NCI-H2081 treated with DMSO at 0.1 percent for 48 hours (cell line): Measurements from ENCODE around the gene KRT7.
"Not testable (repeated sequence)": the region's sequence is repeated elsewhere in the genome, so short reads cannot be mapped to it uniquely, and the experiment has no call there.

ENCODE experiments used
- DNase-seq: peaks from one replicate; lab custom pipeline; 2025; lab: John Stamatoyannopoulos, UW

KRT7 gene

DNA sequence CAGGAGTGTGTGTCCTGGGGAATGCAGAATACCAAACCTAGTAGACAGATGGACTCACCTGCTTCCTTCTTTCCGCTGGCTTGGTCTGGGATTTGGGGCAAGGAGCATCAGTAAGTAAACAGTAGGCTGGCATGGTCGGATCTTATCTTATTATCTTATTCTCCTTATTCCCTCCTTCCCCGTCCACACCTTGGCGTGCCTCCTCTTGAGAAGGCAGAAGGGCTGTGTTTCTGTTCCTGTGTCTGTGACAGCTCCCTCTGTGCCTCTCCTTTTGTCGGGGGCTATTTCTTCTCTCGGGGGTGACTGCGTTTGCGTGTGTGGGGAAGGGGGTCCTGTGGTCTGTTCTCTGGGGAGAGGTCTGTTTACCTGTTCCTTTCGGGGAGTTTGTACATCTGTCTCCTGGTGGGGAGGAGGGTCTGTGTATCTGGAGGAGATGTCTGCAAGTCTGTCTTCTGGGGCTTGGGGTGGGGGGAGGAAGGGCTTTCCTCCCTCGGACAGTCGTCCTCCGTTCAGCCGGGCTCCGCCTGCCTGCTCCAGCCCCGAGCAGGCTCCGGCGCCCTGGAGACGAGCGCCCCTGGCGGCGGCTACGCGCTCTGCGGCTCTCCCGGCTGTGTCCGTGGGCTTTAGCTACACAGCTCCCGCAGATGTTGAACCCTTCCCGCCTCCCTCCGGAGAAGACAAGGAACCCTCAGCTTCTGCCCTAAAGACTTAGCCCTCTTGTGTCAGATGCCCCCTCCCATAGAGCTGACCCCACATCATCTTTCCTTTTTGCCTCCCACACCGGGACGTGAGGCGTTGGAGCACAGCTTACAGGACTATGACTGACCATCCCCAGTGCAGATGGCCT is 45.8 kb downstream of the KRT7 start:
- DNase-seq: peak; percentile 13

DNA sequence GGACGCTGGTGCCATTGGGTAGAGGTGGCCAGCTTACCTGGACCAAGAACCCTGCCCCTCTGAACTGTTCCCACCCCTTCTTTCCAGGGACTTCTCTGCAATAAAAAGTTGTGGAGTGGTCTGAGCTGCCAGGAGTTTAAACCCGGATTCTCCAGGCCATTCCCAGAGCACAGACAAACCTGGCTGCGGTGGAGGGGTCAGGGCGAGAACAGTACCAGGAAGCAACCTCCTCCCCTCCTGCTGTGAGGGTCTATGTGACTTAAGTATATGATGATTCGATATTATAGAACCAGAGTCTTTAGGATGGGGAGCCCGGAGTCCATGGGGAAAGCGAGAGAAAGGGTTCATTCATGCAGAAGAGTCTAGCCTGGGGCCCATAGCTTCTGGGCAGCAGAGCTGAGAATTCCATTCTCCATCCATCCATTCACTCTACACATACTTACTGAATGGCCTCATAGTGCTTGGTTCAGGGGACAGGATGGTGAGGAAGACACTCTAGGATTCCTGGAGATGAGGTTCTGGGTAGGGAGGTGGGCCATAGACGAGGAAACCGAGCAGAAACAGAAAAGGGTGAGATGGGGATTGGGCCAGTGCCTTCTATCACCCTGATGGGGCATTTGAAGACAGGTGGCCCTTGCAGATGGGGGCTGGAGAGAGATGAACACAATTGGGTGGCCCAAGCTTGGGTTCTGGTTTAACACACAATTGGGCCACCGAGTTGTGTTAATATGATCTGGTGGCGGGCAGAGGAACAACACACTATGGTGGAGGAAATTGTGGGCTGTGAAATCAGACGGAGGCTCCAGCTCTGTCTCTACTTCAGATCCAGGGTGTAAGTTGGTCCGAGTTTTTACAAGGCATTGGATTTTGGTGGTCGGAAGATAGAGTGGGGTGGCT is 46.6 kb downstream of the KRT7 start:
- DNase-seq: no peak

DNA sequence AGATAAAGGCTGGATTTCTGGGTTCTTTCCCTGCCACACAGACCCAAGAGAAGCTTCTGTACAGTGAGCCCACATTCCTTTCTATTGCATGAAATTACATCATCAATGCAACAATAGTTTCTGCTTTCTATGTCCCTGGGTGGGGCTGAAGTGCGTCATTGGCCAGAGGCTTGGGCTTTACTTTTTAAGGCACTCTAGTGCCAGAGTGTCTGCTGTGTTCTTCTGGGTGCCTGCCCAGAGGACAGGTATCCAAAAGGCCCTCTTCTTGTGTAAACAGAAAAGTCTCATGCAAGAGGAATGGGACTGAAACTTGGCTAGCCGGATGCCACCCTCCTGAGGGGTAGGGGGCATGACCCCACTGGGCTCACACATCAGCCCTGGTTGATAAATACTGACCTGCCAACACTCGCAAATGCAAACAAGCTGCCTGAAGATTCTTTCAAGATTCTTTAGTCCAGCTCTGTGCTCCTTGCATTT is 47.3 kb downstream of the KRT7 start:
- DNase-seq: no peak

DNA sequence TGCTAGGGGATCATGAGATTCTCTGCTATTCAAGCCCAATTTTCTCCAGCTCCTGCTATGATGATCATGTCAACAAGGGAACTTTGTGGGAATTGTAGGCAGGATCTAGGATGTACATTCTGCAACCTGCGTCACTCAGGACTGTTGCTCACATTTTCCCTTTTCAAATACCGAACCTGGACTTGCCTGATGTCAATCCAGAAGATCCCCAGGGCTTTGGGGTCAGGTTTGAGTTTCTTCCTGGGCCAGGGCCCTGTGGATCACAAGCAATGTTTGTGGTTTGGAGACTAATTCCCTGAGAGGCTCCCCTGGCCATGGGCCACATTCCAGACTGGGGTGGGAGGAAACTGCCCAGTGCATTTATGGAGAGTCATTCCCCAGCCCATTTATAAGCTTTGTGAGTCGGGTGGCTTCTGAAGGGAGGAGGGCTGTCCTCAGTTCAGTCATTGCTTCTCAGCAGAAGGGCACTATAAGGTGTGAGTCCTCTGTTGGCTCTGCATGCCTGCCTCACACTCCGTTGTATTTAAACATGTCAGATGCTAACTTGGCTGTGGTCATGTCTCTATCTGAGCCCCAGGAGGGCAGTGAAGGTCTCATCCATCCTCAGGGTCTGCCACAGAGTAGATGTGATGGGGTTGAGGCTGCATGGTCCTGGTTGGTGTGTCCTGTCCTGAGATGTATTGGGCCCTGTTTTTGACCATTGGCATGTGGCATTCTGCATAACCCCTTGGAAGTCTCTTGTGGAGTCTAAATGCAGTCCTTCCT is 47.9 kb downstream of the KRT7 start:
- DNase-seq: no peak

DNA sequence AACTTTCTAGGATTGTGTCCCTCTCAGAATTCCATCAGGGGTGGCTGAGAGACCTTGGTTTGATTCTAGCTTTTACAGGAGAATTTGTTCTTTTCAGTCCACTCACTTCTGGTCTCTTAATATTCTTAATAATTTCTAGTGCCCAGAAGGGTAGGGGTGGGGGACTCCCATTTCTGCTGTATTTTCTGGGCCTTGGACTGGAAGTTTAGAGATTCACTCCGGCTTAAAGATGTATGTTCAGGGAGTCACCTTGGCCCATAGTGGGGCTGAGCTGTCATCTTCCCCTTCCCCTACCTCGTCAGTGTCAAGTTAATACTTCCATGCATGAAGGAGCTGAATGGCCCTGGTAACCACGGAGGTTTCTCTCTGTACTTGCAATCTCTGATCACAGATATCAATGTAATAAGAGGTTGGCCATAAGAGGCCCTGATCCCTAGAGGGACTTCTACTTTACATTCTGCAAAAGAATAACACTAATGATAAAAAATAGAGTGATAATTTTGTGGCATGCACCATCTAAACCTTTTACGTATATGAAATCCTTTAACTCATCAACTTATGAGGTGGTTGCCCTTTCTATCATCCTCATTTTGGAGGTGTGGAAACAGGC is 51.6 kb downstream of the KRT7 start:
- no peak for DNase-seq

DNA sequence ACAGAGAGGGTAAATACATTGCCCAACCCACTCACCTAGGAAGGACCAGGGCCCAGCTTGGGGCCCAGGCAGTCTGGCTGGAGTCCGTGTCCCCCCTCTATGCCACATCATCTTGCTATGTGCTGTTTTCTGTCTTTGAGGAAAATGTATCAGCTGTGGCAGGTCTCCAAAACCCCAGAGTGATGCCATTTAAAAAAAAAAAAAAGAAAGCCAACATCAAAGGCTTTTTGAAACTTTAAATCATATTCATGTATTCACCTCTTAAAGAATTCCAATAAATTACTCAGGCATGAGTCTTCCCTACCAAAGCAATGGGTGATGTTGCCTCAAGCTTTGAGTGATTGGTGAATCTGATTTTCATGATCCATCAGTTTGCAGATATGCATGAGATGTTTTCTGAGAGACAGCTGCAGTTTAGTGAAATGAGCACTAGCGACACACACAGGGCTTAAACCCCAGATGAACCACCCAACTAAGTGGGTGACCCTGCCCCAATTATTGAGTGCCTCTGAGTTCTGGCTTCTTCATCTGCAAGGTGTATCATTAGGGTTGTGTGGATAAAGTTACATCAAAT is 52.2 kb downstream of the KRT7 start:
- DNase-seq: no peak

DNA sequence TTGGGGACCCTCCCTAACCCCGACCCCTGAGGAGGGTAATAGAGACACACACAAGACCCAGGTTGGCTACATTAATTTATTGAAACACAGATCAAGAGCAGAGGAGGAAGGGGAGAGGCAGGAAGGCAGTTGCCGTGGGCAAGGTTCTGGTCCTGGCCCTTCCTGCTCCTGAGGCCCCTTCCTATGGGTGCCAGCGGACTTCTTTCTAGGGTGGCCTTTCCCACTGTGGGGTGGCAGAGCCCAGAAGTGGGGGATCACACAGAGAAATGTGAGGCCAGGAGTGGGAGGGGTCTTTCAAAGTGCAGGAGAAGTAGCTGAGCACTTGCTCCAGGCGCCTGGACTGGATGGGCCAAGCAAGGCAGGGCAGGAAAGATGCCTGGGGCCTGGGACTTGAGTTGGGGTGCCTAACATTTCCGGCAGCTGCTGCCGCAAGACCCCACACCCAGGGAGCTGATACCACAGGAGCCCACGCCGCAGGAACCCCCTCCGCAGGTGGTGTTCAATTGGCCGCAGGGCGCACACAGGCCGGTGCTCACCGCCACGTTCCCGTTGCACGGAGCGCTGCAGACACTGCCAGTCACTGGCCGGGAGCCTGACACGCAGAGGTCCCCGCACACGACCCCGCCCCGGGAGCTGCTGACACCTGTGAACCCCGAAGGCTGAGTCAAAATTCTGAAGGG is 52.9 kb downstream of the KRT7 start:
- DNase-seq: no peak

DNA sequence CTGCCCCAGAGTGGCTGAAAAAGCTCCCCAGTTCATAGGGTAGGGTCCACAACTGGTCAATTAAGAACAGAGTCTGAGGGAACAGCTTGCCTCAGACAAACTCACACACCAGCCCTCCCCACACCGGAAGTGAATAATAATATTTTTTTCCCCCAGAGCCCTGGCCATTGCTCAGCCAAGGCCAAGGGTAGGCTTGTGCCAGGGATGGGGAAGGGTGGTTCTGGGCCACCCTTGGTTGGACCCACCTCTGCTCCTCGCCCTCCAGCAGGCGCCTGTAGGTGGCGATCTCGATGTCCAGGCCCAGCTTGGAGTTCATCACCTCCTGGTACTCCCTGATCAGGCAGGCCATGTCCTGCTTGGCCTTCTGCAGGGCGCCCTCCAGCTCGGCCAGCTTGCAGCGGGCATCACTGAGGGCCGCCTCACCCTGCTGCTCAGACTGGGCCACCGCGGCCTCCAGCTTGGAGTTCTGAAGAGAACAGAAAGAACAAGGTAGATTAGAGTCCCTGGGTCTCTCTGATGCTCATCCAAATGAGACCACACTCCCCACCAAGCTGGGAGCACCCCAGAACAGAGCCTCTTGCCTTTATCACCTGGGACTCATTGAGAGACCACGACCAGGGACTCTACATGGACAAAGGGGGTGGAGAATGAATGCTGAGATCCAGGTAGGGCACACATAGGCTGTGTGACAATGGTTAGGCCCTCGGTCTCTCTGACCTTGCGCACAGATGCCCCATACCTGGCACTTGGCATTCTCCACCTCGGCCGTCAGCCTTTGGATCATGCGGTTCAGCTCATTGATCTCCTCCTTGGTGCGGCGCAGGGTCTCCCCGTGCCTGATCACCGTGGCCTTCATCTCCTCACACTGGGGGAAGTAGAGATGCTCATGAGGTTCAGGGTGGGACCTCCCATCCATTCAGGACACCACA is 54.1 kb downstream of the KRT7 start:
- not testable (repeated sequence) for DNase-seq

DNA sequence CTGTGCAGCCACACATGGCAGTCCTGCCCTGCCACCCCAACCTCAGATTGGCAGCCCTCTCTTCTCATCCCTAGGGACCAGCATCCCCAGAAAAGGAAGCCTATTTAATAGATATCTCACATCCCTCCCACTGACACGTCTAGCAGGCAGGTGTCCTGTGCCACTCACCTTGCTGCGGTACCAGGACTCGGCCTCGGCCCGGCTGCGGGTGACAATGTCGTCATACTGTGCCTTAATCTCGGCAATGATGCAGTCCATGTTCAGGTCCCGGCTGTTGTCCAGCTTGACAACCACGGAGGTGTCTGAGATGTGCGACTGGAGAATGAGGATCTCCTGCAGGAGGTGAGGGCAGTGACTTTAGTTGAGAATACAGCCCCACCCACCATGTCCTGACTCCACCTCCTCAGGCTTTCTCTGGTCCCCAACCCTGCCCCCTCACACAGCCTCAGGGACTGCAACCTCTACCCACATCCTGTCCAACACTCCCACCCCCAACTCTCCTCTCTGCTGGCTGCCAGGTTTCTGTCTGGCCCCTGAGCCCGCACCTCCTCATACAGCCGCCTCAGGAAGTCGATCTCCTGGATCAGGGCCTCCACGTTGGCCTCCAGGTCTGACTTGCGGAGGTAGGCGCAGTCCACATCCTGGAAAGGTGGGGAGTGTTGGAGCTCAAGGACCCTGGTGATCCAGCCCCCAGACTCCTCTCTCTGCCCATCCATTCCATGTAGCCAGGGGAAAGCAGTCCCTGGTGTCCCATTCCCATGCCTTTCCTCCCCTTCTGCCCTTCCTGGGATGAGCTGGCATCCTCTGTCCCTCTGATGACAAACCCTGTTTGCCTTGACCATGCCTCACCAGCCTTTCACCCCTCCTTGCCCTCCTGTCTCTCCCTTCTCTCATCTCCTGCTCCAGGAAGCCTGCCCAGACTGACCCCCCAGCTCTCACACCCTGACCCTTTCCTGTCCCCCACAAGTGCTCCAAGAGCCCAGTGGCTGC is 55.1 kb downstream of the KRT7 start:
- not testable (repeated sequence) for DNase-seq

DNA sequence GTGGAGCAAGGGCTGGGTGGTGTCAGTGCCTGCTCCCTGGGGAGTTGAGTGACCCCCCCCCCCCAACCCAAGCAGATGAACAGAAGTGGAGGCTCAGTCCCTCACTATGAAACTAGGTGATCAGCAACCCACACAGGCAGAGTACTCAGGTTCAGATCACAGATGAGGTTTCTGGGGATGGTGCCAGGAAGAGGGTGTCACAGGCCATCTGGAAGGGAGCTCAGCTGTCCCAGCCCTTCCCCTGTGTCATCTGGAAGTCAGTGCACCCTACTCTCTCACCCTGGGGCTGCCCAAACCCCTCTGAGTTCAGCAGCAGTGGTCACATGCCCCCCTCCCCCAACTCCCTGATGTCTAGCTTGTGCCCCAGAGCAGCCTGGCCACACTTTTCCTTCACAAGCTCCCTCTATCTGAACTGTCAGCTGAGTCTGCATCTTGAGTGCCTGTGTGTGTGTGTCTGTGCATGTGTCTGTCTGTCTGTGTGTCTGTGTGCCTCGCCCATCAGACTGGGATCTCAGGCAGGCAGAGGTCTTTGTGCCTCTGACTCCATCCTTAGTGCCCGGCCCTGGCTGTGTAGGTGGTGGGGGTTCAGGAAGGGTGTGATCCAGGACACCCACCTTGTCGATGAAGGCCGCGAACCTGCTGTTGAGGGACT is 57.6 kb downstream of the KRT7 start:
- not testable (repeated sequence) for DNase-seq

DNA sequence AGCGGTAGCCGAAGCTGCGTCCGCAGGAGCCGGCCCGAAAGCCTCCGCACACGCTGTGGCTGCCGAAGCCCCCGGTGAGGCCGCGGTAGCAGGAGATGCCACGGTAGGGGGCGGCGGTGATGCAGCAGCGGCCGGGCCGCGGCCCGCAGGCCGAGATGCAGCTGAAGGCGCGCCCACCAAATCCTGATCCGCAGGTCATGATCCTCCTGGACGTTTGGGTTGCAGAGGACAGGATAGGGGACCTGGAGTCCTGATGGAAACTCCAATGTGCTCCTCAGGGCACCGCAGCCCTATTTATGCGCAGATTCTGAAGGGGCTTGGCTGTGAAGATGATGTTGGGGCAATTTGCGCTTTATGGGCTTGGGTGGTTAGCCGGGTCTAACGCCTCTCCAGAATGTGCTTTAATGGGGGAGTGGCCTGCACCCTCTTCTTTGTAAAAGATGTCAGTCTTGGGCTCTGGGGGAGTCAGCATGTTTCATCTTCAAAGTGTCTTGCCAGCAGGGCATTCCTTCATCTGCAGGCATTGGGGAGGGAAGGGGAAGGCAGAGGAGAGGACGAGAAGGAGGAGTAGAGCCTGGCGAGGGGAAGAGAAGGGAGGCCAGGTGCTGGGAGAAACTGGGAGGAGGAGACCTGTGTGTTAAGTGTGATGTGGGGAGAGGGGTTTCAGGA is 58.4 kb downstream of the KRT7 start, which contains the start of gene KRT81:
Gene KRT81 (minus strand): TSS at position 268 of the 669 bp plus-strand sequence. CDS start 69 bp downstream, at position 199.
- no peak for DNase-seq

DNA sequence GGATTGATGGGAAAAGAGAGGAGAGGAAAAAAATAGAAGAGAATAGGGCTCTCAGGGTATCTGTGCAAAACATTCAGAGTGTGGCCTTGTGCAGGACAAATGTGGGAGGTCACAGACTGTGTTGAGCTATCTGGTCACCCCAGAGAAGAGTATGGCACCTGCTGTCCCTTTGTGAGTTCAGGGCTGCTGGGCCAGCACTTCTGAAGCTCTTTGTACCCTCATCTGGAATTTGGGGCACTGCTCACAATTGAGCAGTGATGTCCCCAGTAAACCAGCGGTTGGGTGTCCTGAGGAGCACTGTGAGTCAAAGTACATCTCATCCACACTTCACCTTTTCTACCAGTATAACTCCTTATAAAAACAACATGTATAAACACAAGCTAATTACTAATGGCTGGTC is 60.9 kb downstream of the KRT7 start:
- DNase-seq: no peak

DNA sequence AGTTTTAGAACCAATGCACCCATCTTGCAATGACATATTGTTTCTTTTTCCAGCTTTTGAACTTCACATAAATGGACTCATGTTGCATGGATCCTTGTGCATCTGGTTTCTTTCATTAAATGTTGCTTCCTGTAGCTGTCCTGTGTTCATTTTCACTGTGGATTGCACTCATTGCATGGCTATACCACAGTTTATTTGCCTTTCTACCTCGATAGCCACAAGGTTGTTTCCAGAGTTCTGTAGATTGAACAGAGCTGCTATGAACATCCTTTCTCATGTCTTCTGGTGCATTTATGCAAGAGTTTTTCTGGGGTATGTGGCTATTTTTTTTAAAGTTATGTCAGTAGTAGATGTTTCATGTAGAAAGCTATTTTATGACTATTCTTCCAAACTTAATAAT is 61.8 kb downstream of the KRT7 start:
- no peak for DNase-seq

DNA sequence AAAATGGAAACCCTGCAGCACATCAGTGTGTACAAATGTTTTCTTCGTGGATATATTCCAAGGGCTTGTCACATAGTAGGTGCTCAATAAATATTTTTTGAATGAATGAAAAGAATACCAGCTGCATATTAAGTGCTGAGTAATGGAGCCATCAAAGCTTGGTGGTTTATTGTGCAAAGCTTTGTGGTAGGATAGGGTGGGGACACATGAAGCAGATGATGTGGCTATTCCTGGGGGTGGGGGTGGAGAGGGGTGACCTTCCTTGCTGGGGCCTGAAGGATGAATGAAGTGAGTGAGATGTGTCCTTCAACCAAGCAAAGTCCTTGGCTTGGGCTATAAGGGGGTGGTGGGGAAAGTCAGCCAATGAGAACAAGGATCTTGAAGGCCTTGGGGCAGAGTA is 62.6 kb downstream of the KRT7 start:
- DNase-seq: no peak

DNA sequence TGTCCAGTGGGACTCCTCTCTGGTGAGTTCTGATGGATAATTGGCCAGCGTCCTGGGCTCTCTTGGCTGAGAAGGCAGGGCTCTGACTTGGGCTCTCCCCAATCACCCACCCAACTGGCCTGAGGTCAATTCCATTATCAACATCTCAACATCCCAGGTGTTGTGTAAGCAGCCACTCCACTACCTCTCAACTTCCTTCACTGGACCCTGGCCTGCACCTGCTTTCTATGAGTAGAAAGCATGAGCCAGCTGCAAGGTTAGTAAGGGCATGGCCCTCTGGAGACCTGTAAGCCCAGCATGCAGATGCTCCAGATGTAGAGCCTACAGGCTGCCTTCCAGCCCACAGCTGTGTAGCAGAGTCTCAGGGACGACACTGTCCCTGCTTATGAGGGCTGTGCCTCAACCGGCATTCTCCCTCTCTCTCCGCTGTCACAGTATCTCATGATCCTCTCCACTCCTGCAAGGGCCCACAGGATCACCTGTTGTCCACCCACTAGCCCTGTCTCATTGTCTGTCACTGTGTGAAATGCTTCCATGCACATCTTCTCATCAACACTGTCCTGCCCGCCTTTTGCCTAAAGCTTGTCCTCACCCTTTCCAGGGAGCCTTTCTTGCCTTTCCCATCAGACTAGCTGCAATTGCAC is 63.7 kb downstream of the KRT7 start:
- DNase-seq: no peak
